Liver (tissue), 3 donors: ENCODE measurements around the gene GBE1.

Experiments used
- CTCF ChIP-seq: fragments of 150-350 bp; IDR thresholded peaks from 2 replicates; pipeline ENCODE4 v1.5.1; 2017; ENCODE audit warnings: improper control_type of control experiment, low read depth, low read length; ENCODE audit not compliant: missing input control
- GABPA ChIP-seq, 2 donors: IDR thresholded peaks in 1 of 2; conservative IDR thresholded peaks in 1 of 2; 2 replicates each; pipeline ENCODE4 v1.6.1; 2016; ENCODE audit warnings: antibody characterized with exemption in 2 of 2, mild to moderate bottlenecking in 1 of 2, moderate library complexity in 1 of 2
- MAX ChIP-seq: IDR thresholded peaks from 2 replicates; pipeline ENCODE4 v1.6.1; 2016; ENCODE audit warnings: antibody characterized with exemption
- NR2F2 ChIP-seq: IDR thresholded peaks from 2 replicates; pipeline ENCODE4 v1.6.1; 2016; ENCODE audit warnings: antibody characterized with exemption
- TF ChIP-seq, protein P1 (sequence below): IDR thresholded peaks from 2 replicates; pipeline ENCODE4 v1.6.1; 2016; ENCODE audit warnings: antibody characterized with exemption
- donor health status: healthy.
- donor health status: healthy.

DNA sequence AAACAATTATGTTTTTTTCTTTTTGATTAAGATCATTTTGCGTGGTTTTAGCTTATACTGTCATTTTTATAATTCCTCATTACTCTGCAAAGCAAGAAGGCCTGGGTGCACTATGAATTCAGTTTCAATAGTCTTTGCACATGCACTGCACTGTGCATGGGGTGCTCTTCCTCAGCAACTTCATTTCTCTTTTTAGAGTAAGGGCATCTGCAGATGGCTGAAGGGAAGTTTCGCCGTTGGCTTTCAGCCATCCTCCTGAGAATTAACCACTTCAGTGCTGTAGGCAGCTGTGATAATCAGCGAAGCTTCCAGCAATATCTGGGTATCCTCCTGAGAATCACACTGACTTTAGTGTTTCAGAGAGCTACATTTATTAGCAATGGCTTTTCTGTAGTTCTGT is 284.8 kb downstream of the GBE1 start:
- no peak for TF ChIP-seq GABPA (IDR thresholded peaks at IDR 0.05 in 1 of 2, conservative IDR thresholded peaks at IDR 0.05 in 1 of 2)
- TF ChIP-seq CTCF, result no peak
- TF ChIP-seq MAX, result no peak
- TF ChIP-seq, protein P1, sequence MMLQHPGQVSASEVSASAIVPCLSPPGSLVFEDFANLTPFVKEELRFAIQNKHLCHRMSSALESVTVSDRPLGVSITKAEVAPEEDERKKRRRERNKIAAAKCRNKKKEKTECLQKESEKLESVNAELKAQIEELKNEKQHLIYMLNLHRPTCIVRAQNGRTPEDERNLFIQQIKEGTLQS, result no peak
- no peak for TF ChIP-seq NR2F2
